GM20431 (cell line): ENCODE data around the gene DUSP22.
"Not testable (repeated sequence)": the region's sequence is repeated elsewhere in the genome, so short reads cannot be mapped to it uniquely, and the experiment has no call there.

Experiments used
- in situ Hi-C: fragments of 300-500 bp; cut with MseI, MboI; formaldehyde crosslinking; loops from one replicate; pipeline ENCODE4 v1.15.0; 2020; ENCODE audit warnings: low sequenced_read_pairs; ENCODE audit not compliant: unreplicated experiment

The DUSP22 gene

GRCh38 chr6:373031-373430, 80.7 kb downstream of the DUSP22 start:
- in situ Hi-C loops, result no loop called here

GRCh38 chr6:373773-374724, 81.8 kb downstream of the DUSP22 start:
- in situ Hi-C loops, result no loop called here

- in situ Hi-C loops, result no loop called here
Observed at GRCh38 chr6:374956-375355, 82.7 kb downstream of the DUSP22 start.

DNA sequence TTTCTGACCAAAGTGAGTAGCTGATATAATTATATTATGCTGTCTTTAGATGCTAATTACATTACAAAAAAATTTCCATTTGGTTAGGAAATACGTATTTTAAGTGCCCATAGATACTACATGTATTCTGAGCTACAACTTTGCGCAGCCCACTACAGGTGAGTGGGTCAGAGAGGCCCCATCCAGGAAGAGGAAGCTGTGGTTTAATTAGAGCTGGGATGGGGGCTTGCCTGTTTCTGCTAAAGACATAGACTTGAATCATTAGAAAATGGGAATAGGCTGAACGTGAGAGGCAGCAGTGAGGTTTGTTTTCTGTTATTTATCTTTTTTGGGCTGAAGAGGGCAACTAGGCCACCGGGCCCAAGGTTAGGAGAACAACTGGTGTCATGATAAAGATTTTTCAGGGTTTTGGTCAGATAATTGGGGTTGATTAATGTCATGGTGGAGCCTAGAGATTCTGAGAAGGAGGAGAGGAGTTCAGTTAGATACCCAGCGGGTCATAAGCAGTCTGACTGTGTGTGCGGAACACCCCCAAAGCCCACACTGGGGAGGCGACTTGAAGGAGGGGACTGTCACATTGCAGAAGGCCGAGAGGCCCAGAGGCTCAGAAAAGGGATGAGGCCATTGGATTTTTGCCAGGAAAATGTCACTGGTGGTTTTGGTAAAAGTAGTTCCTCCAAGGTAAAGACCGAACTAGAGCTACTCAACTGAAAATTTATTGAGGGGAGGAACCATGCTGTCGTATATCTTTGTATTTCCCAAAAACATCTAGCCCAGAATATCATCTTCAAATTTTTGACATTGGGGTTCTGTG, 84.7 kb downstream of the DUSP22 start:
- in situ Hi-C loops, result no loop called here

DNA sequence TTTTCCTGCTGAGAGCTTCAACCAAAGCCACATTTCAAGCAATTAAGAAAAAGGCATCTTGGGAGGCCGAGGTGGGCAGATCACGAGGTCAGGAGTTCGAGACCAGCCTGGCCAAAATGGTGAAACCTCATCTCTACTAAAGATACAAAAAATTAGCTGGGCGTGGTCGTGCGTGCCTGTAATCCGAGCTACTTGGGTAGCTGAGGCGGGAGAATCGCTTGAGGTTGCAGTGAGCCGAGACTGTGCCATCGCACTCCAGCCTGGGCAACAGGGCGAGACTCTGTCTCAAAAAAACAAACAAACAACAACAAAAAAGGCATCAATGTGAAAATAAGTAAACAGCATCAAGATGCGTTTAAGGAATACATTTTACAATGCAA, 85.3 kb downstream of the DUSP22 start:
- in situ Hi-C loops, result not testable (repeated sequence)

DNA sequence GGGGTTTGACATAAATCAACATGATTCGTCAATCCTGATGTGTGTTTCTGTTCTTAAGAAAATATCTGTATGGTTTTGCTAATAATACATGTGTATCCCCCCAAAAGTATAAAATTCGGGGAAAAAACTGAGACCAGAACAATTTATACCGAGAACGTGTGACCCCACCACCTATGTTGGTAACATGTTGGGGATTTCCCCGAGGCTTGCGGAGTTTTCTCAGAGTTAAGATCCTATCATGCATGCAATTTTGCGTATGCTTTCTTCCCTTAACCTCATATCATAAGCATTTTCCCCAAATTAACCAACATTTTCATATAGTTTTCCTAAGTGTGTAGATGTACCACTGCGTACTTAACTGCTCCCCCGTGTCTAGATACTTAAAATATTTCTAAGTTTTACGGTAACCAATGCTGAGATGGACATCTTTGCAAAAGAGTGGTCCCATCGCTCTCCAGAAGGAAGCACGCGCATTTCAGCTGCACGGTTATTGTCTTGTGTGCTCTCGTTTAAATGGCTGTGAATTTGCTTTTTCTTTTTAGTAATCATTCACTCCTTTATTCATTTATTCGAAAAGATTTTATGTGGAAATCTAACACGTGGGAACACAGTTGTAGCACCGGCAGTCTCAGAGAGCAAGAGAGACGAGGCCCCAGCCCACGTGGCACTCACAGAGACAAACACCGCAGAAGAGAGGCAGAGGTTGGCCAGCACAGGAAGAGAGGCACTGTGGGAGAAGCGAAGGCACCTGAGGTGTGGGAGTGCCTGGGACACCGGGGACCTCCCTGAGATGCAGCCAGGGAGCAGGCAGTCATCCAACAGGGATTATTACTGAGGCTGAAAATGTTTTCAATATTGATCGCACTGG, 86.0 kb downstream of the DUSP22 start:
- in situ Hi-C loops, result no loop called here

- in situ Hi-C loops, result no loop called here
Observed at GRCh38 chr6:378958-379409, 86.7 kb downstream of the DUSP22 start.

DNA sequence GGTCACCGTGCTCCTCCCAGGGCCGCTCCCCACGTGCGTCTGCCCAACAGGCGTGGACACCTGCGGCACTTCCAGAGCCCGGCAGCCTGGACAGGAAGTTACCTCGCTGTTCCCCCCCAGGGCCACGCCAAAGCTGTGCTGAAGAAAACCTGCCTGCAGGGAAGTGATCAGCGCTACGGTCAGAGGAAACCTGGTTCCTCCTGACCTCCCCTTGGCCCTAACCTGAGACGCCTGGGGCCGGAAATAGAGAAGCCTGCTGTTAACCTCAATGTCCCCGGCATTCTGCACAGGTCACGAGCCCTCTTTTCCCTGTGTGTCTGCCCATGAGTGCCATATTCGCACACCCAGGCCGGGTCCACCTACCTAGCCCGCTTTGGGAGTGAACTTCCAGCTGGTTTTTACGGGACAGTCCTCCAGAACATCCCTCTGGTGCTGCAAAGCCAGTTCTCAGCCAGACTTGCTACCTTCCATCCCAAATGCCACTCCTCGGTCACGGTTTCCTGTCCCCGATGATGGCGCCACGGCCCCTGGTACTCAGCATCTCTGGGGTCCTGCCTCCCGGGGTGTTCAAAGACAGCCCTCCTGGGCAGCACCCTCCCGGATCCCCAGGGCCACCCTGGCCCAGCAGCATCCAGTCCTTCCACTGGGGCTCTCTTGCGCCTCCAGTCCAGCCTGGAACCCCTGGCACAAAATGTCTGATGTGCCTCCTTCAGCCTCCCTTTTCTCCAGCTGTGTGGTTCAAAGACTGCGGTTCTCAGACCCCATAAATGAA, 87.3 kb downstream of the DUSP22 start:
- in situ Hi-C loops, result no loop called here

DNA sequence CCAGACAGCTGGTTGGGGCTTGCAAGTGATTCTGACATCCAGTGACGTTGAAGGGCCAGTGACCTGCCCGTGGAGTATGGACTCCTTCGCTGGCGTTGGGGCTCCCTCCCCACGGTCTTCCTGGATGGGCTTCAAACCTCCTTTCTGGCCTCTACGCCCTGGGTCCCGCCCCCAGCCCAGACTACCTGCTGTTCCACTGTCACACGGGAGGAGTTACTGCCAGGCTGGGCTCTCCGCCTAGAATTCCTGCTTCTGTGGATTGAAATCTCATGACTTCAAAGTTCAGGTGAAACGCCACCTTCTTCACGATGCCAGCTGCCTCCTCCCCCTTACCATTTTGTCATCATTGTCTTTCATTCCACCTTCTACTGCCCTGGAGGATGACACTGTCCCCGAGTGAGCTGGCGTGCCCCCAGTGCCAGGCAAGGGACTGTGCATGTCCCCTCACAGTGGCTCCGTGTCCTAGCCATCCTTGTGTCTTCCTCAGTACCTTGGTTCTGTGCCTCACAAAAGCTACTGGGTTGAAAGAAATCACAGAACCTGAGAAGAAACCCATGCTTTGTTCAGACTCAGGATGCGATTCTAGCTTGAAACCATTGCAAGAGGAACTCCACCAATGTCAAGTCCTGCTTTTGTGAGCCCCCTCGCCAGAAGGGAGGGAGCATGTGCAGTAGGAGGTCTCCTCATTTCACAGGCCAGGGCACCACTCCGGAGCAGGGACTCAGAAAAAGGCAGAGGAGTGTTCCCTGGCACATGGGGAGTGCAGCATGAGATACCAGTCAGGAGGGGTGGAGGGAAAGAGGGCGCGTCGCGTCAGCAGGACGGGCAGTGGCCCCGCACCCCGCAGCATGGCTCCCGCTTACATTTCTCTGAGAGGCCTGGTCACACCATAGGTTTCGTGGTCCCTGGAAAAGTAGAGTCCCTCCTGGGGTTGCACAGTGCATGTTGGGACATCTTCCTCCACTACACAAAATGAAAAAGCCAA, 88.2 kb downstream of the DUSP22 start:
- in situ Hi-C loops, result no loop called here

DNA sequence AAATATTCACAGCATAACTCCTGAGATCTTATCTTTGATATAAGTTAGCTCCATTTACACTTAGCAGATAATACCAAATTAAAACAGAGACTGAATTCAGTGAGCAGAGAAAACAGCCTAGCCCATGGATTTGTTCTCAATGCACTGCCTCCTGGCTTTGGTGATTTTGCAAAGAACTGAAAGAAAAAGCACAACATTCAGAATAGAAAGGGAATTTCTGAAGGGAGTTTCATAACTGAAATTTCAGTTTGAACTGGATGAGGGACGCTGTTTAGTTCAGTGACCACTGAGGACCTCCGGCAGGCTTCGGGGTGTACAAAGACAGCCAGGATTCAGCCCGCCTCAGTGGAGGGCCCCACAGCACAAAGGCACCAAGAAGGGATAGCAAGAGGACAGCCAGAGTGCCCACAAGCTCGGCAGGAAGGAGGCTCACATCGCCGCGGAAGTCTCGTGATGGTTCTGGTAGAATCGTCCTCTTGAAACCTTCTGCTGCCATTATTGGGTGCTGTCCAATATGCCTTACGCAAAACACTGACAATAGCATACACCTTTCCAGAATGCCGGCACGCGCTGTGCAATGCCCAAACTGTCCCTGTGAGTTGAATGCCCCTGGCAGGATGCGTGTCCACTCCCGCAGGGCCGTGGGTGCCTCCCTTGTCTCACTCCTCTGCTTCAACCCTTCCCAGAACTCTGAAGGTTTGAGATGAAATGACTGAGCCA, 89.6 kb downstream of the DUSP22 start:
- in situ Hi-C loops, result no loop called here

GRCh38 chr6:382883-383810, 90.9 kb downstream of the DUSP22 start:
- in situ Hi-C loops, result no loop called here

DNA sequence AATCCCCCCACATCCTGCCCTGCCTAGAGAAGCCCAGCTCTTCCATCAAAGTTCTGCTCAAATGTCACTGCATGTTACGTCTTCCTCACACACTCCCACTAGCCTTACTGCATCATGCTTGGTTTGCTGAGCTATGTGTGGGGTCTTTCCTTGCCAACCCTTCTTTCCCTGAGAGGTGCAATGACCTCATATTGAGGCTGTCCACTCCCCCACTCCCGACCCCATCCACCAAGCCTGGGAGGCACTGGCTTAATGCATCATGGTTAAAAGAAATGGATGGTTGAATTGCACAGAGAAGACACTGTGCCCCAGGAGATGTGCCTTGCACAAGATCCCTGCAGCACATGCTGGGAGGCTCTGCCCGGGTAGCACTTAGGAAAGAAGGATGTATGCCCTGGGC, 91.6 kb downstream of the DUSP22 start:
- in situ Hi-C loops, result no loop called here

- in situ Hi-C loops, result no loop called here
Observed at GRCh38 chr6:384898-385297, 92.6 kb downstream of the DUSP22 start.

DNA sequence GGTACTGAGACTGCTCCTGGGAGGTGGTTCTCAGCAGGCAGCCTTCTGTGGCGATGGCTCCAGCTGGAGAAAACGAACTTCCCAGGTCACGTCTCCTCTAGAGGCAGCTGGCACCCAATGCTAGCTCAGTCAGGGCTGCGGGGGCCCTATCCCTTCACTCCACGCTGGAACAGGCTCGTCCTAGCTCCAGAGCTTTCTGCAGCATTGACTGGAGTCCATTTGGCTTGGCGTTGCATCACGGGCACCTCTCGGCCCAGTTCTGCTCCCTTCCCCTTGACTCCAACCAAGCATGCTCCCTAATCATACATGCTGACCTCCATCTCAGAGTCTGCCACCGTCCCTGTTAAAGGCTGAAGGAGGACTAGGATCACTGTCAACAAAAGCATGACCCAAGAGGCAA, 93.3 kb downstream of the DUSP22 start:
- in situ Hi-C loops, result no loop called here

DNA sequence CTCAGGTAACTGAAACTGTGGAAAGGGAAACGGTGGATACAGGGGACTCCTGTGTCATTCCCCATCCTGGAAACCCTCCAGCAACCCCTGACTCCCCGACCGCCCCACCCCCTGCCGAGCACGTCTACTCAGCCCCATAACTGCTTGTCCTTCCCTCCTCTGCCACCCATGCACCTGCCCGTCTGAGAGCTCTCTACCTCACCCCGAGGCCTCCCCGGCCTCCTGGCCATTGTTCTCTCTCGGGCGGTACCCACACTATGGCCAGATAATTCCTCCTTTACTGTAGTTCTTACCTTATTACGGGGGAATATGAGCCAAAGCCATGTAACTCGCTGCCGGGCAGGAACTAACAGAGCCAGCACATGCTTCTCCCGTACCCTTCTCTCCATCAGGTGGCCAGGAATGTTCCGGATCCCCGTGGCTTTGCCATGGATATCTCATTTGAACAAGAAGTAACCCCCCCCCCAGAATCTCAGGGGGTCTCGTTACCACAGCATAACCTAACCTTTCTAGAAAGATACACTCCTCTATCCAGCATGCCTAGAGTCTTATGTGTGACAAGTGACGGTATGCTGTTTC, 94.5 kb downstream of the DUSP22 start:
- in situ Hi-C loops, result no loop called here

GRCh38 chr6:387293-387741, 95.0 kb downstream of the DUSP22 start:
- in situ Hi-C loops, result no loop called here
